HepG2 (cell line): ENCODE measurements around the gene LEUTX. TPM values are rescaled to one million over a fixed set of nuclear protein-coding genes. Genes with fewer than 3 reads are reported as not detected.

Experiments
- E2F5 ChIP-seq: sonication (generic); formaldehyde crosslinking; conservative IDR thresholded peaks from 2 replicates; pipeline ENCODE4 v1.4.0; 2020; ENCODE audit warnings: missing genetic modification reagents
- ETS1 ChIP-seq: sonication (generic); formaldehyde crosslinking; IDR thresholded peaks from 2 replicates; pipeline ENCODE4 v1.4.0; 2020; ENCODE audit warnings: missing genetic modification reagents
- FOSL1 ChIP-seq: sonication (generic); formaldehyde crosslinking; IDR thresholded peaks from 2 replicates; pipeline ENCODE4 v1.9.0; 2021; ENCODE audit warnings: missing genetic modification reagents, borderline replicate concordance
- GPBP1L1 ChIP-seq: sonication (generic); formaldehyde crosslinking; IDR thresholded peaks from 2 replicates; pipeline ENCODE4 v1.5.0; 2020; ENCODE audit warnings: mild to moderate bottlenecking, missing genetic modification reagents
- SMAD9 ChIP-seq: sonication (generic); formaldehyde crosslinking; IDR thresholded peaks from 2 replicates; pipeline ENCODE4 v1.5.1; 2020; ENCODE audit warnings: mild to moderate bottlenecking, missing genetic modification reagents
- SMYD3 ChIP-seq: sonication (generic); formaldehyde crosslinking; IDR thresholded peaks from 2 replicates; pipeline ENCODE4 v1.8.1; 2023; ENCODE audit warnings: mild to moderate bottlenecking, missing genetic modification reagents
- TBL1XR1 ChIP-seq: fragments of 150-350 bp; IDR thresholded peaks from 2 replicates; pipeline ENCODE4 v1.6.1; 2014; ENCODE audit warnings: borderline replicate concordance, low read length; ENCODE audit not compliant: partially characterized antibody
- TP53 ChIP-seq: sonication (generic); formaldehyde crosslinking; conservative IDR thresholded peaks from 2 replicates; pipeline ENCODE4 v1.4.0; 2020; ENCODE audit warnings: missing genetic modification reagents
- ZNF292 ChIP-seq: sonication (generic); formaldehyde crosslinking; IDR thresholded peaks from 2 replicates; pipeline ENCODE4 v1.8.1; 2022; ENCODE audit warnings: mild to moderate bottlenecking, low read depth, missing genetic modification reagents, borderline replicate concordance
- ZNF580 ChIP-seq: IDR thresholded peaks from 2 replicates; pipeline ENCODE4 v1.6.1; 2016; ENCODE audit warnings: low read depth, borderline replicate concordance
- ZNF607 ChIP-seq: sonication (generic); formaldehyde crosslinking; IDR thresholded peaks from 2 replicates; pipeline ENCODE4 v1.5.1; 2020; ENCODE audit warnings: missing genetic modification reagents, mild to moderate bottlenecking, borderline replicate concordance
- polyA plus RNA-seq, 8 experiments: library from polyadenylated mRNA; depleted of rRNA in 3 of 8; stranded (reverse) in 7 of 8; unstranded in 1 of 8; fragments of >200 nt; fragmentation: Illumina TruSeq in 4 of 8; extraction: Trizol in 4 of 8; gene quantifications; 2 replicates each; pipeline versions ENCODE4 v1.2.1 to v1.2.3, GENCODE V29; 2011 to 2016; ENCODE audit warnings: low read depth in 4 of 8, missing spikeins in 1 of 8, mixed read lengths in 1 of 8; ENCODE audit not compliant: insufficient read depth in 1 of 8
- total RNA-seq, 5 experiments: library from RNA; depleted of rRNA; stranded (reverse); fragments of >200 nt; fragmentation: Illumina TruSeq; extraction: Trizol; gene quantifications; 2 replicates each; pipeline ENCODE4 v1.2.3, GENCODE V29; 2016; ENCODE audit warnings: low read depth in 1 of 5
- TF ChIP-seq, protein P1 (sequence below): sonication (generic); formaldehyde crosslinking; IDR thresholded peaks from 2 replicates; pipeline ENCODE4 v1.4.0; 2020; ENCODE audit warnings: mild to moderate bottlenecking, low read depth, missing genetic modification reagents
- TF ChIP-seq, protein P2 (sequence below): sonication (generic); formaldehyde crosslinking; IDR thresholded peaks from 2 replicates; pipeline ENCODE4 v1.5.0; 2020; ENCODE audit warnings: missing genetic modification reagents
- TF ChIP-seq, protein P3 (sequence below): sonication (generic); formaldehyde crosslinking; conservative IDR thresholded peaks from 2 replicates; pipeline ENCODE4 v1.8.1; 2023; ENCODE audit warnings: missing genetic modification reagents

LEUTX gene
- total and polyA plus RNA-seq, 2 of the 13 experiments (the other 11 are each of a cell fraction or from before 2014, with no cell fraction given), result not detected

- TF ChIP-seq GPBP1L1 (CRISPR knock-in tag) (no peak), SMYD3 (CRISPR knock-in tag) (no peak), TP53 (CRISPR knock-in tag) (no peak), ZNF607 (CRISPR knock-in tag) (no peak), FOSL1 (no peak), ZNF580 (CRISPR knock-in tag) (no peak), E2F5 (CRISPR knock-in tag) (no peak), ETS1 (no peak), ZNF292 (CRISPR knock-in tag) (no peak), TBL1XR1 (no peak), SMAD9 (CRISPR knock-in tag) (no peak)
- TF ChIP-seq, protein P1, sequence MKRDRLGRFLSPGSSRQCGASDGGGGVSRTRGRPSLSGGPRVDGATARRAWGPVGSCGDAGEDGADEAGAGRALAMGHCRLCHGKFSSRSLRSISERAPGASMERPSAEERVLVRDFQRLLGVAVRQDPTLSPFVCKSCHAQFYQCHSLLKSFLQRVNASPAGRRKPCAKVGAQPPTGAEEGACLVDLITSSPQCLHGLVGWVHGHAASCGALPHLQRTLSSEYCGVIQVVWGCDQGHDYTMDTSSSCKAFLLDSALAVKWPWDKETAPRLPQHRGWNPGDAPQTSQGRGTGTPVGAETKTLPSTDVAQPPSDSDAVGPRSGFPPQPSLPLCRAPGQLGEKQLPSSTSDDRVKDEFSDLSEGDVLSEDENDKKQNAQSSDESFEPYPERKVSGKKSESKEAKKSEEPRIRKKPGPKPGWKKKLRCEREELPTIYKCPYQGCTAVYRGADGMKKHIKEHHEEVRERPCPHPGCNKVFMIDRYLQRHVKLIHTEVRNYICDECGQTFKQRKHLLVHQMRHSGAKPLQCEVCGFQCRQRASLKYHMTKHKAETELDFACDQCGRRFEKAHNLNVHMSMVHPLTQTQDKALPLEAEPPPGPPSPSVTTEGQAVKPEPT (CRISPR knock-in tag), result no peak
- TF ChIP-seq, protein P2, sequence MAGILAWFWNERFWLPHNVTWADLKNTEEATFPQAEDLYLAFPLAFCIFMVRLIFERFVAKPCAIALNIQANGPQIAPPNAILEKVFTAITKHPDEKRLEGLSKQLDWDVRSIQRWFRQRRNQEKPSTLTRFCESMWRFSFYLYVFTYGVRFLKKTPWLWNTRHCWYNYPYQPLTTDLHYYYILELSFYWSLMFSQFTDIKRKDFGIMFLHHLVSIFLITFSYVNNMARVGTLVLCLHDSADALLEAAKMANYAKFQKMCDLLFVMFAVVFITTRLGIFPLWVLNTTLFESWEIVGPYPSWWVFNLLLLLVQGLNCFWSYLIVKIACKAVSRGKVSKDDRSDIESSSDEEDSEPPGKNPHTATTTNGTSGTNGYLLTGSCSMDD (CRISPR knock-in tag), result no peak
- TF ChIP-seq, protein P3, sequence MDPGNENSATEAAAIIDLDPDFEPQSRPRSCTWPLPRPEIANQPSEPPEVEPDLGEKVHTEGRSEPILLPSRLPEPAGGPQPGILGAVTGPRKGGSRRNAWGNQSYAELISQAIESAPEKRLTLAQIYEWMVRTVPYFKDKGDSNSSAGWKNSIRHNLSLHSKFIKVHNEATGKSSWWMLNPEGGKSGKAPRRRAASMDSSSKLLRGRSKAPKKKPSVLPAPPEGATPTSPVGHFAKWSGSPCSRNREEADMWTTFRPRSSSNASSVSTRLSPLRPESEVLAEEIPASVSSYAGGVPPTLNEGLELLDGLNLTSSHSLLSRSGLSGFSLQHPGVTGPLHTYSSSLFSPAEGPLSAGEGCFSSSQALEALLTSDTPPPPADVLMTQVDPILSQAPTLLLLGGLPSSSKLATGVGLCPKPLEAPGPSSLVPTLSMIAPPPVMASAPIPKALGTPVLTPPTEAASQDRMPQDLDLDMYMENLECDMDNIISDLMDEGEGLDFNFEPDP (CRISPR knock-in tag), result no peak
Measured at GRCh38 chr19:39829702-39830275, 51.1 kb downstream of the LEUTX start (continued).
